OCI-LY3 (cell line): ENCODE data around the gene OR11H6.
"Not testable (repeated sequence)": the region's sequence is repeated elsewhere in the genome, so short reads cannot be mapped to it uniquely, and the experiment has no call there.

Experiments
- EZH2phosphoT487 ChIP-seq: fragments of 200-600 bp; shearing (Covaris generic); IDR thresholded peaks from 2 replicates; pipeline ENCODE4 v1.6.1; 2018; ENCODE audit warnings: antibody characterized with exemption, mixed run types, low read depth
- TF ChIP-seq, protein P1 (sequence below): fragments of 200-600, 300-600 bp; sonication (generic); IDR thresholded peaks from 2 replicates; pipeline ENCODE4 v1.5.1; 2014; ENCODE audit warnings: antibody characterized with exemption, low read length, low read depth

DNA sequence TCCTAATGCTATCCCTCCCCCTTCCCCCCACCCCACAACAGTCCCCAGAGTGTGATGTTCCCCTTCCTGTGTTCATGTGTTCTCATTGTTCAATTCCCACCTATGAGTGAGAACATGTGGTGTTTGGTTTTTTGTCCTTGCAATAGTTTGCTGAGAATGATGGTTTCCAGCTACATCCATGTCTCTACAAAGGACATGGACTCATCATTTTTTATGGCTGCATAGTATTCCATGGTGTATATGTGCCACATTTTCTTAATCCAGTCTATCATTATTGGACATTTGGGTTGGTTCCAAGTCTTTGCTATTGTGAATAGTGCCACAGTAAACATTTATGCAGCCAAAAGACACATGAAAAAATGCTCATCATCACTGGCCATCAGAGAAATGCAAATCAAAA lies 49.3 kb upstream of the OR11H6 start:
- TF ChIP-seq, protein P1, sequence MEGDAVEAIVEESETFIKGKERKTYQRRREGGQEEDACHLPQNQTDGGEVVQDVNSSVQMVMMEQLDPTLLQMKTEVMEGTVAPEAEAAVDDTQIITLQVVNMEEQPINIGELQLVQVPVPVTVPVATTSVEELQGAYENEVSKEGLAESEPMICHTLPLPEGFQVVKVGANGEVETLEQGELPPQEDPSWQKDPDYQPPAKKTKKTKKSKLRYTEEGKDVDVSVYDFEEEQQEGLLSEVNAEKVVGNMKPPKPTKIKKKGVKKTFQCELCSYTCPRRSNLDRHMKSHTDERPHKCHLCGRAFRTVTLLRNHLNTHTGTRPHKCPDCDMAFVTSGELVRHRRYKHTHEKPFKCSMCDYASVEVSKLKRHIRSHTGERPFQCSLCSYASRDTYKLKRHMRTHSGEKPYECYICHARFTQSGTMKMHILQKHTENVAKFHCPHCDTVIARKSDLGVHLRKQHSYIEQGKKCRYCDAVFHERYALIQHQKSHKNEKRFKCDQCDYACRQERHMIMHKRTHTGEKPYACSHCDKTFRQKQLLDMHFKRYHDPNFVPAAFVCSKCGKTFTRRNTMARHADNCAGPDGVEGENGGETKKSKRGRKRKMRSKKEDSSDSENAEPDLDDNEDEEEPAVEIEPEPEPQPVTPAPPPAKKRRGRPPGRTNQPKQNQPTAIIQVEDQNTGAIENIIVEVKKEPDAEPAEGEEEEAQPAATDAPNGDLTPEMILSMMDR: not testable (repeated sequence)
- TF ChIP-seq EZH2phosphoT487: not testable (repeated sequence)
